H1 (cell line): ENCODE data around the gene UPF2. TPM values are rescaled to one million over a fixed set of nuclear protein-coding genes. Genes with fewer than 3 reads are reported as not detected.

Experiments used
- CTCF ChIA-PET: fragments of 300-600 bp; sonication (Branson Sonifier 250); formaldehyde crosslinking; loops from one replicate; lab custom pipeline; 2021; ENCODE audit not compliant: partially characterized antibody; lab: Charles Lee
- POLR2A ChIA-PET: fragments of 300-600 bp; sonication (Branson Sonifier 250); formaldehyde crosslinking; loops from one replicate; lab custom pipeline; 2021; ENCODE audit warnings: inconsistent platforms; ENCODE audit not compliant: partially characterized antibody; lab: Charles Lee
- DNase-seq, 2 experiments: peaks; one replicate each; pipeline versions ENCODE4 v3.0.0 to v3.0.0-alpha.2; 2010 to 2022; ENCODE audit warnings: low spot score in 2 of 2, low read depth in 1 of 2, mixed read lengths in 1 of 2
- FAIRE-seq: peaks from 2 replicates; lab custom pipeline; 2011; peaks lifted over from hg19 to GRCh38; lab: Jason Lieb, UNC
- H2AFZ ChIP-seq: 2 replicates; pipeline ENCODE4 v1.8.1; 2012; ENCODE audit warnings: low read length, inconsistent platforms
- H2AK5ac ChIP-seq: 2 replicates; pipeline ENCODE4 v1.6.1; 2013; ENCODE audit warnings: low read depth, low read length
- H2BK120ac ChIP-seq: replicated peaks from 2 replicates; pipeline ENCODE3; 2013; ENCODE audit warnings: low read depth, low read length, inconsistent platforms
- H2BK12ac ChIP-seq: 2 replicates; pipeline ENCODE4 v1.6.1; 2013; ENCODE audit warnings: low read depth, low read length
- H2BK15ac ChIP-seq: 2 replicates; pipeline ENCODE4 v1.6.1; 2013; ENCODE audit warnings: low read length
- H2BK20ac ChIP-seq: 2 replicates; pipeline ENCODE4 v1.6.1; 2013; ENCODE audit warnings: low read length
- H2BK5ac ChIP-seq: 2 replicates; pipeline ENCODE4 v1.6.1; 2013; ENCODE audit warnings: low read depth, low read length
- H3K14ac ChIP-seq: 2 replicates; pipeline ENCODE4 v1.6.1; 2013; ENCODE audit warnings: inconsistent platforms; ENCODE audit not compliant: insufficient read length
- H3K18ac ChIP-seq: 2 replicates; pipeline ENCODE4 v1.6.1; 2013; ENCODE audit warnings: low read length; ENCODE audit errors: extremely low read depth
- H3K23ac ChIP-seq: 2 replicates; pipeline ENCODE4 v1.6.1; 2013; ENCODE audit warnings: inconsistent platforms; ENCODE audit not compliant: insufficient read length
- H3K23me2 ChIP-seq: 2 replicates; pipeline ENCODE4 v1.6.1; 2013; ENCODE audit warnings: low read depth, low read length
- H3K27ac ChIP-seq: 2 replicates; pipeline ENCODE4 v1.6.1; 2011; ENCODE audit warnings: low read depth, low read length, inconsistent platforms
- H3K27me3 ChIP-seq, 4 experiments: replicated peaks in 1 of 4; 1 replicate in 1 of 4; 2 replicates in 3 of 4; pipeline versions ENCODE4 v1.6.1 to v1.8.1; 2011 to 2013; ENCODE audit warnings: low read length in 3 of 4, mild to moderate bottlenecking in 3 of 4, inconsistent platforms in 2 of 4, mixed read lengths in 2 of 4, moderate library complexity in 1 of 4; ENCODE audit not compliant: control insufficient read depth in 3 of 4, insufficient read depth in 3 of 4; ENCODE audit errors: extremely low read depth in 1 of 4
- H3K36me3 ChIP-seq, 4 experiments: 2 replicates each; pipeline versions ENCODE4 v1.6.1 to v1.8.1; 2011 to 2013; ENCODE audit warnings: mild to moderate bottlenecking in 4 of 4, low read length in 3 of 4, moderate library complexity in 2 of 4, control low read depth in 1 of 4, inconsistent platforms in 1 of 4; ENCODE audit not compliant: insufficient read depth in 4 of 4, control insufficient read depth in 2 of 4
- H3K4ac ChIP-seq: replicated peaks from 2 replicates; pipeline ENCODE3; 2013; ENCODE audit warnings: low read length, low read depth, mixed read lengths, inconsistent platforms; ENCODE audit not compliant: insufficient read length
- H3K4me1 ChIP-seq, 4 experiments: replicated peaks in 1 of 4; 1 replicate in 1 of 4; 2 replicates in 3 of 4; pipeline versions ENCODE4 v1.6.1 to v1.8.1; 2011 to 2013; ENCODE audit warnings: low read length in 3 of 4, inconsistent platforms in 2 of 4, mixed read lengths in 1 of 4; ENCODE audit not compliant: insufficient read depth in 4 of 4, control insufficient read depth in 3 of 4
- H3K4me2 ChIP-seq, 2 experiments: 2 replicates each; pipeline versions ENCODE4 v1.6.1 to v1.8.1; 2011 to 2013; ENCODE audit warnings: low read depth in 2 of 2, low read length in 2 of 2, control low read depth in 1 of 2, inconsistent platforms in 1 of 2, mild to moderate bottlenecking in 1 of 2; ENCODE audit not compliant: insufficient read depth in 1 of 2
- H3K4me3 ChIP-seq, 4 experiments: fragments of 200-600, 300-600 bp in 1 of 4; sonication (generic), shearing (Covaris generic), sonication (Bioruptor Twin) in 1 of 4; 2 replicates each; pipeline versions ENCODE4 v1.5.1 to v1.8.1; 2011 to 2016; ENCODE audit warnings: low read length in 4 of 4, low read depth in 3 of 4, control low read depth in 2 of 4, inconsistent platforms in 2 of 4, mild to moderate bottlenecking in 2 of 4, mixed read lengths in 1 of 4, moderate library complexity in 1 of 4; ENCODE audit not compliant: insufficient read depth in 2 of 4; ENCODE audit errors: extremely low read depth in 1 of 4
- H3K56ac ChIP-seq: replicated peaks from 2 replicates; pipeline ENCODE3; 2013; ENCODE audit warnings: low read depth, mild to moderate bottlenecking, mixed read lengths, low read length, inconsistent platforms; ENCODE audit not compliant: insufficient read length
- H3K79me1 ChIP-seq: 2 replicates; pipeline ENCODE4 v1.6.1; 2013; ENCODE audit warnings: low read depth, low read length, control low read depth
- H3K79me2 ChIP-seq, 2 experiments: 2 replicates each; pipeline versions ENCODE4 v1.6.1 to v1.8.1; 2012 to 2013; ENCODE audit warnings: low read length in 2 of 2, mild to moderate bottlenecking in 2 of 2, inconsistent platforms in 1 of 2; ENCODE audit not compliant: insufficient read depth in 2 of 2, control insufficient read depth in 1 of 2
- H3K9ac ChIP-seq, 4 experiments: replicated peaks in 1 of 4; 1 replicate in 1 of 4; 2 replicates in 3 of 4; pipeline versions ENCODE4 v1.6.1 to v1.8.1; 2011 to 2013; ENCODE audit warnings: low read depth in 3 of 4, low read length in 3 of 4, control low read depth in 2 of 4, mild to moderate bottlenecking in 2 of 4, moderate library complexity in 2 of 4, inconsistent platforms in 1 of 4; ENCODE audit errors: extremely low read depth in 1 of 4
- H3K9me3 ChIP-seq, 2 experiments: 2 replicates each; pipeline versions ENCODE4 v1.6.1 to v1.8.1; 2012 to 2013; ENCODE audit warnings: mild to moderate bottlenecking in 2 of 2, moderate library complexity in 2 of 2, control low read depth in 1 of 2, inconsistent platforms in 1 of 2, low read depth in 1 of 2, low read length in 1 of 2, mixed read lengths in 1 of 2; ENCODE audit not compliant: insufficient read depth in 2 of 2
- H4K20me1 ChIP-seq, 2 experiments: replicated peaks in 1 of 2; 2 replicates each; pipeline versions ENCODE3 to v1.8.1; 2011 to 2013; ENCODE audit warnings: inconsistent platforms in 2 of 2, low read length in 2 of 2, mild to moderate bottlenecking in 1 of 2; ENCODE audit not compliant: insufficient read depth in 2 of 2, control insufficient read depth in 1 of 2
- H4K5ac ChIP-seq: 2 replicates; pipeline ENCODE4 v1.6.1; 2013; ENCODE audit warnings: low read length, low read depth, mixed read lengths, inconsistent platforms; ENCODE audit not compliant: insufficient read length
- H4K8ac ChIP-seq: 2 replicates; pipeline ENCODE4 v1.8.0; 2013; ENCODE audit warnings: mild to moderate bottlenecking, moderate library complexity, low read length, inconsistent platforms; ENCODE audit not compliant: insufficient read depth; ENCODE audit errors: extremely low read depth
- H4K91ac ChIP-seq: replicated peaks from 2 replicates; pipeline ENCODE3; 2013; ENCODE audit warnings: low read length, mixed read lengths, inconsistent platforms; ENCODE audit not compliant: insufficient read length
- CBX5 ChIP-seq: fragments of 300-800, 300-1000 bp; sonication (generic); IDR thresholded peaks from 2 replicates; pipeline ENCODE4 v1.7.1; 2016; ENCODE audit warnings: antibody characterized with exemption, low read length, low read depth
- CHD2 ChIP-seq: IDR thresholded peaks from 2 replicates; pipeline ENCODE4 v1.6.1; 2012; ENCODE audit warnings: low read length, improper control_type of control experiment
- CTBP2 ChIP-seq: IDR thresholded peaks from 2 replicates; pipeline ENCODE4 v1.7.0; 2011; ENCODE audit warnings: borderline replicate concordance, mild to moderate bottlenecking, moderate library complexity, mixed read lengths, low read length; ENCODE audit not compliant: insufficient read depth, insufficient read length
- EZH2 ChIP-seq: fragments of 200-600 bp; sonication (generic); IDR thresholded peaks from 2 replicates; pipeline ENCODE4 v1.7.1; 2012; ENCODE audit warnings: low read depth, mild to moderate bottlenecking, moderate library complexity, low read length, inconsistent platforms; ENCODE audit not compliant: severe bottlenecking
- KDM4A ChIP-seq: IDR thresholded peaks from one replicate; pipeline ENCODE4 v1.7.1; 2012; ENCODE audit warnings: low read depth, mild to moderate bottlenecking, moderate library complexity, low read length, inconsistent platforms; ENCODE audit not compliant: severe bottlenecking
- RAD21 ChIP-seq, 2 experiments: IDR thresholded peaks in 1 of 2; conservative IDR thresholded peaks in 1 of 2; 2 replicates each; pipeline ENCODE4 v1.6.1; 2011; ENCODE audit warnings: low read depth in 2 of 2, low read length in 2 of 2, improper control_type of control experiment in 1 of 2, inconsistent platforms in 1 of 2, mild to moderate bottlenecking in 1 of 2, moderate library complexity in 1 of 2
- RXRA ChIP-seq: IDR thresholded peaks from 2 replicates; pipeline ENCODE4 v1.6.1; 2011; ENCODE audit warnings: low read depth, mild to moderate bottlenecking, low read length, moderate library complexity; ENCODE audit not compliant: insufficient read depth
- SP2 ChIP-seq: IDR thresholded peaks from 2 replicates; pipeline ENCODE4 v1.6.1; 2012; ENCODE audit warnings: mild to moderate bottlenecking, low read length, inconsistent platforms
- TAF1 ChIP-seq: IDR thresholded peaks from 2 replicates; pipeline ENCODE4 v1.6.1; 2011; ENCODE audit warnings: mild to moderate bottlenecking, low read depth, low read length
- TAF7 ChIP-seq: optimal IDR thresholded peaks from 2 replicates; pipeline ENCODE3; 2011; ENCODE audit warnings: low read depth, mild to moderate bottlenecking, inconsistent platforms, low read length, moderate library complexity, borderline replicate concordance
- YY1 ChIP-seq: IDR thresholded peaks from 2 replicates; pipeline ENCODE4 v1.6.1; 2011; ENCODE audit warnings: low read depth, mild to moderate bottlenecking, low read length
- WGBS, 2 experiments: shearing (Covaris generic) in 1 of 2; methylation state at CpG; one replicate each; pipeline versions ENCODE4 v1.1.6 to v1.1.7; 2013 to 2015; ENCODE audit warnings: low lambda C conversion rate in 2 of 2, mixed read lengths in 2 of 2, inconsistent platforms in 1 of 2, low coverage in 1 of 2, missing lambda C conversion rate in 1 of 2; ENCODE audit not compliant: insufficient replicate concordance in 2 of 2, insufficient coverage in 1 of 2, insufficient read length in 1 of 2; ENCODE audit errors: extremely low coverage in 1 of 2, missing lambda C conversion rate in 1 of 2; 5-methylcytosine and 5-hydroxymethylcytosine counted together
- polyA plus RNA-seq, 7 experiments: library from polyadenylated mRNA; depleted of rRNA in 3 of 7; stranded (reverse) in 5 of 7; unstranded in 2 of 7; fragments of >200 nt in 5 of 7; fragments of 200-250 nt in 2 of 7; gene quantifications; 1 replicate in 5 of 7; 2 replicates in 1 of 7; 4 replicates in 1 of 7; pipeline versions ENCODE4 v1.2.1 to v1.2.3, GENCODE V29; 2011 to 2013; ENCODE audit warnings: missing spikeins in 2 of 7, mixed read lengths in 2 of 7
- total RNA-seq: library from RNA; stranded (reverse); fragmentation: NEBNext Ultra II Directional; extraction: Animal tissue kit (Norgen Biotek cat#: 25700); gene quantifications from 2 replicates; pipeline ENCODE4 v1.2.1, GENCODE V29; 2021
- TF ChIP-seq, protein P1 (sequence below): IDR thresholded peaks from 2 replicates; pipeline ENCODE4 v1.6.1; 2011; ENCODE audit warnings: low read depth, mild to moderate bottlenecking, low read length; ENCODE audit not compliant: insufficient read depth
- TF ChIP-seq, protein P2 (sequence below): IDR thresholded peaks from 2 replicates; pipeline ENCODE4 v1.6.1; 2012; ENCODE audit warnings: inconsistent platforms

The UPF2 gene
- total and polyA plus RNA-seq, 2 of the 8 experiments (the other 6 are each of a cell fraction or from before 2014, with no cell fraction given) = 6.2 to 32.8 TPM

DNA sequence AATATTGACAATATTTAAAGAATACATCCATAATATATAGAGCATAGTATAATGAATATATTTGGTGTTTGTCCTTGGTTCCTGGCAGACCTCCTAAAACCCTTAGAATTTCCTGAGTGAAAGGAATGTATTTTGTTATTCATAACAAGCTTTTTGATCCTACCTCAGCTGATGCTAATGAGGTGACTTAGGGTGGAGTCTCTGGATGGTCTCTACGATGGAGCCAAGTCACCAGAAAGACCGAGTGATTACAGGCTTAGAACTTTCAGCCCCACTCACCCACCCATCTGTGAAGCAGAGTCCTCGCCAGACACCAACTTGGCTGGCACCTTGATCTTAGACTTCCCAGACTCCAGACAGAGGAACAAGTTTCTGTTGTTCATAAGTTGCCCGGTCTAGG is 35.9 kb downstream of the UPF2 start:
- Histone ChIP-seq H2BK120ac (no peak overlapping the region), H3K9ac (no peak overlapping the region), H4K8ac (no peak overlapping the region), H2AFZ (no peak overlapping the region), H2BK5ac (no peak overlapping the region), H2BK20ac (no peak overlapping the region), H3K23me2 (no peaks in the 10 kb centered on the region), H3K4me3 (no peak overlapping the region), H3K9me3 (no peaks in the 10 kb centered on the region), H3K4me2 (no peak overlapping the region), H3K36me3 (peaks cover 0 to 51% (median 19%) of the 10 kb centered on the region in 4 experiments; a peak in 6 of 8 replicates), H3K4me1 (0 out of 7 replicates have a peak, but pooled peaks cover 0 to 2% (median 0%) of the 10 kb centered on the region in 4 experiments), H3K27ac (no peak overlapping the region), H3K79me2 (peaks cover 0 to 4% of the 10 kb centered on the region in 2 experiments; a peak in 1 of 4 replicates), H4K20me1 (peaks cover 0 to 1% of the 10 kb centered on the region in 2 experiments), H3K79me1 (no peaks in the 10 kb centered on the region; the same call in 1 of the 2 replicates), H2AK5ac (no peak overlapping the region), H3K18ac (no peak overlapping the region), H3K27me3 (no peaks in the 10 kb centered on the region), H3K23ac (no peak overlapping the region), H4K91ac (no peak overlapping the region), H2BK15ac (no peak overlapping the region), H2BK12ac (no peak overlapping the region), H4K5ac (no peak overlapping the region), H3K56ac (no peak overlapping the region), H3K4ac (no peak overlapping the region), H3K14ac (no peak overlapping the region)
- WGBS, 2 experiments = 78% methylated on average over 4 of the region's 4 CpGs; no CpG with 5 or more reads in 1 of the 2 experiments
- ChIA-PET POLR2A (interaction anchor here (1.2 kb wide), 1 partner anchor 36 kb away, joined by 4 read pairs; the partner anchor contains the start of gene UPF2), CTCF (no interaction called here)
- DNase-seq (no peak), FAIRE-seq (peak; percentile 62)
- TF ChIP-seq TAF7 = no peak
- TF ChIP-seq CTBP2 = no peak
- no peak for TF ChIP-seq EZH2
- TF ChIP-seq, protein P1, sequence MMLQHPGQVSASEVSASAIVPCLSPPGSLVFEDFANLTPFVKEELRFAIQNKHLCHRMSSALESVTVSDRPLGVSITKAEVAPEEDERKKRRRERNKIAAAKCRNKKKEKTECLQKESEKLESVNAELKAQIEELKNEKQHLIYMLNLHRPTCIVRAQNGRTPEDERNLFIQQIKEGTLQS = no peak
- no peak for TF ChIP-seq CHD2
- TF ChIP-seq SP2 = no peak
- no peak for TF ChIP-seq RXRA
- TF ChIP-seq YY1 = no peak
- TF ChIP-seq CBX5 = no peak
- TF ChIP-seq KDM4A = no peak
- TF ChIP-seq, protein P2, sequence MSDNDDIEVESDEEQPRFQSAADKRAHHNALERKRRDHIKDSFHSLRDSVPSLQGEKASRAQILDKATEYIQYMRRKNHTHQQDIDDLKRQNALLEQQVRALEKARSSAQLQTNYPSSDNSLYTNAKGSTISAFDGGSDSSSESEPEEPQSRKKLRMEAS = no peak
- TF ChIP-seq TAF1 = no peak
- no peak for TF ChIP-seq RAD21 (IDR thresholded peaks at IDR 0.05 in 1 of 2, conservative IDR thresholded peaks at IDR 0.05 in 1 of 2; ENCODE audit: low read depth in 2 of 2, low read length in 2 of 2)
